ENCODE measurements around the gene RETREG1. TPM values are rescaled to one million over a fixed set of nuclear protein-coding genes. Genes with fewer than 3 reads are reported as not detected.
"Not testable (repeated sequence)": the region's sequence is repeated elsewhere in the genome, so short reads cannot be mapped to it uniquely, and the experiment has no call there.

Gene RETREG1
- total RNA-seq, 1 donor from 2014 or later: 71.3 TPM

- no peak for DNase-seq
Measured at GRCh38 chr5:16446993-16447392, 169.8 kb downstream of the RETREG1 start.

- no peak for DNase-seq
Measured at GRCh38 chr5:16437977-16438376, 178.8 kb downstream of the RETREG1 start.

GRCh38 chr5:16436065-16436682 lies 180.6 kb downstream of the RETREG1 start:
- not testable (repeated sequence) for DNase-seq

GRCh38 chr5:16431490-16431889 lies 185.3 kb downstream of the RETREG1 start:
- no peak for DNase-seq

- DNase-seq: no peak
Measured at GRCh38 chr5:16430349-16431089, 186.3 kb downstream of the RETREG1 start.

GRCh38 chr5:16428359-16428758 lies 188.4 kb downstream of the RETREG1 start:
- DNase-seq: no peak

- peak; percentile 6 for DNase-seq
Measured at GRCh38 chr5:16427587-16427986, 189.2 kb downstream of the RETREG1 start.

Small RNAs within 50 kb of the gene (small RNA-seq; reads per million reads assigned to genes)
- not detected for gene RF00019

Other genes starting within 250 kb of the RETREG1 start
- gene ZNF622, start 151.2 kb downstream of the RETREG1 start, total RNA-seq: 25.9 TPM

All from occipital lobe (tissue), 3 donors.